GM19397 (cell line): ENCODE measurements around the gene ABHD16B.

ENCODE experiments used
- ATAC-seq: cut with Tn5 transposase; IDR thresholded peaks from one replicate; pipeline ENCODE4 v1.9.1; 2021; ENCODE audit warnings: mild to moderate bottlenecking, moderate library complexity; ENCODE audit not compliant: unreplicated experiment

The ABHD16B gene

DNA sequence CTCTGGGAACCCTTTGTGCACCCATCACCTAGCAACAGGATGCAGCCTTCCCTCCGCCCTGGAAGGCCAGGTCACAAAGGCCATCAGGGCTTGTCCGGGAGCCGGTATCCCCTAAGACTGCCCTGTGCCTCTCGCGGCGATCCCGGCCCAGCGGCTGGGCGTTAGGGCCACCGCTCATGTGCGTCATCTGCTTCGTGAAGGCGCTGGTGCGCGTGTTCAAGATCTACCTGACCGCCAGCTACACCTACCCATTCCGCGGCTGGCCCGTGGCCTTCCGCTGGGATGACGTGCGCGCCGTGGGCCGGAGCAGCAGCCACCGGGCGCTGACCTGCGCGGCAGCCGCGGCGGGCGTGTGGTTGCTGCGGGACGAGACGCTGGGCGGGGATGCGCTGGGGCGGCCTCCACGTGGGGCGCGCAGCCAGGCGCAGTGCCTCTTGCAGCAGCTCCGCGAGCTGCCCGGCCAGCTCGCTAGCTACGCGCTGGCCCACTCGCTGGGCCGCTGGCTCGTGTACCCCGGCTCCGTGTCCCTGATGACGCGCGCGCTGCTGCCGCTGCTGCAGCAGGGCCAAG, at the start of gene ABHD16B:
ABHD16B (plus strand) TSS at position 134 of the 570 bp plus-strand sequence; CDS start at position 177, 43 bp downstream.
- no peak for ATAC-seq

GRCh38 chr20:63814891-63815614, 46.2 kb upstream of the ABHD16B start:
- ATAC-seq, result no peak

- no peak for ATAC-seq
Observed at GRCh38 chr20:63815615-63816253, 45.6 kb upstream of the ABHD16B start.

DNA sequence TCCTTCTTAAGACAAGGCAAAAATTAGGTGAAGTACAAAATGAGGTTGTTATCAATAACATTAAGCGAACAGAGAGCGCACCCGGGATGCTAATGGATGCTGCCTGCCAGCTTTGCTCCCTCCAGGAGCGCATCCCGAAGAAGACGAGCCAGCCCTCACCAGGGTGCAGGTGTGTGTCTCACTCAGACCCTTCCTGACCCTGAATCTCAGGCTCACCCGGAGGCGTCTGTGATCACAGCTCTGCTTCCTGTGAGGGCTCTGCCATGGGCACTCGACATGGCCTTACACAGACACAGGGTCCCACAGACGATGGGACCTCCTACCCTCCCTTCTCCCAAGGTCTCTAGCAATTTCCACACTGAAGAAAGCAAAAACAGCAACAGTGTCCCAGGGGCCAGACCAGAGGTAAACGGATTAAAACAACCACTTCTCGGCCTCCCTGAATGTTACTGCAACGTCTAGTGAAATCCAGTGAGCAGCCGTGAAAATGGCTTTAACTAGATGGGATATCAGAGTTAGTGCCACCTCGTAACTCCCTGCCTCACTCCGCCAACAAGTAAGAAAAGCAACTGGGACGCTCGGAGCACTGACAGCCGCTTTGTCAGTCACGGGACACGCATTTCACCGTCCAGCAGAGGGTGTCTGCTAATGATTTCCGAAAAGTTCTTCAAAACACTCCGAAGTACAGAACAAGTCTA, 41.9 kb upstream of the ABHD16B start:
- ATAC-seq, result no peak

GRCh38 chr20:63821811-63822210, 39.5 kb upstream of the ABHD16B start:
- no peak for ATAC-seq

DNA sequence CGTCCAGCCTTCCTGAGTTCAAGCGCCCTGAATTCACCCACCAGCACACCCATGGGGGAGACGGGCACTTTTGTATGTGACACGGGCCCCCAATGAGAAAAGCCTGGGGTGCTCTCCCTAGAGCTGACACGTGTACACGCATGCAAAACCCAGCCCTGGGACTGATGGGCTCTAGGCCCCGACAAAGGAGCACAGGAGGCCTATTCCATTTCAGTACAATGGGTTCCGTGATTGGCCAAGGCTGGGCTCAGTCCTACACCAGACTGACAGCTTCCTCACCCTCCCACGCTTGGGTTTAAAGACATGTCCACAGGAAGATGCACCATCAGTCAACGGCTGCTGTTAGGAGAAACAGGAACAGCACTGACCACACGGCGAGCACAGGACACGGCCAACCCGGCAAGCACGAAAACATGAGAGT, 39.0 kb upstream of the ABHD16B start:
- no peak for ATAC-seq

- no peak for ATAC-seq
Observed at GRCh38 chr20:63823691-63824311, 37.5 kb upstream of the ABHD16B start.

DNA sequence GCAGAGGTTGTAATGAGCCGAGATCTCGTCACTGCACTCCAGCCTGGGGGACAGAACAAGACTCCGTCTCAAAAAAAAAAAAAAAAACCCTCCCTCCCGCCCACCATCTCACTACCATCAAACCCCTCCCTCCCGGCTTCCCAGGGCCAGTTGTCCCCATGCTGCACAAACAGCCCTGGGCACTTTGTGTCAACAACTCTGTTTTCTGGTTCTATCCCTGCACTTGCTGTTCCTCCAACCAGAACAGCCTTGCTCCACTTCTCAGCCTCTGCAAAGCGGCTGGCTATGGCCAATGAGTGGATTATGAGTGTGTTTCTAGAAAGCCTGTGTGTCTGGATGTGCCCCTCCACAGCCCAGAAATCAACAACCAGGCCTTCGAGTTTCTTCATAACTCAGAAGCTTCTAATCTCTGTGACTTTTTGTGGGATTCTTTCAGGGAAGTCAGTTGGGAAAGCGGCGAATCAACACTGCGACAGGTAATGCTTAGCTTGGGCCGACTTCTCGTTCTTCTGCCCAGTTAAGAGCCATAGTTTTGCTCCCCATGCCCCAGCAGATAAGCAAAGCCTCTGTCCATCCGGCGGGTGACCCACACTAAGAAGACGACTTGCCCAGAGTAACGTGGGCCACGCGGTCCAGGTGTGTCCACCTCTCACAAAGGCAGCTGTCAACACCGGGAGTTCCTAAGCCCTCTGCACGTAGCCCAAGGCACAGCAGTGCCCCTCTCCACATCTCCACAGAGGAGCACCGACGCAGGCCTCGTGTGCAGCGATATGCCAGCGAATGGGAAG, 35.8 kb upstream of the ABHD16B start:
- no peak for ATAC-seq

GRCh38 chr20:63826753-63827152, 34.5 kb upstream of the ABHD16B start:
- ATAC-seq, result no peak

GRCh38 chr20:63828124-63828523, 33.2 kb upstream of the ABHD16B start:
- ATAC-seq, result no peak

DNA sequence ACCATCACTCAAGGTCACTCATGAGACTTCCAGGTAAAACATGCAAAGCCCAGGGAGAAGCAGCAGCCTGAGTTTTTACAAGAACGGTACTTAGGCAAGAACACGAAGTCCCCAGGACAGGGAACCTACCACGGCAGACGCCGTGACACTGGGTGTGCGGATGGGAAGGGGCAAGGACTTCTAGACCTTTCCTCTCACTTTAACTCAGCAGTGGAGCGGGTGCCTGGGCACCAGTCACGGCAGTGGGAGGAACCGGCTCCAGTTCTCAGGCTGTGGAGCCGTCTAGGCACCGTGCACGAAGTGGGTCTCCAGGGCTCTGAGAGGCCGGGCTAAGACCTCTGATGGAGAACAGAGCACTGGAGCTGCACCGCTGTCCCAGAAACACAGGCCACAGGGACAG, 32.8 kb upstream of the ABHD16B start:
- ATAC-seq, result no peak

DNA sequence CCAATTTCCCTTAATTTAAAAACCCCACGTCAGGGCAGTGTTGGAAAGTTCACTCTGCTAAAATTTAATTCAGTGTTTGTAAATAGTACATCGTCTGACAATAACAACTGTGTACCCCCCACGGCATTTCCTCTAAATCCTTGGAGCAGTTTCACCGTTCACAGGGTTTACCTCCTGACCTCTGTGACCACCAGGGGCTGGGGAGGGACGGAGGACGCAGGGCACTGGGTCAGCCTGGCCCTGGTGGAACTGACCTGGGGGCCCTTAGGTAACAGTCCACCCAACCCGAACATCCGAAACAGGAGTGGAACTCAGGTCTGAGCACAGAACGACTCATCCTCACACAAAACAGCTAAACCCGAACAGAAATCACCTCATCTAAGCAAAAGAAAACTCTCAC, 32.3 kb upstream of the ABHD16B start:
- ATAC-seq, result no peak

DNA sequence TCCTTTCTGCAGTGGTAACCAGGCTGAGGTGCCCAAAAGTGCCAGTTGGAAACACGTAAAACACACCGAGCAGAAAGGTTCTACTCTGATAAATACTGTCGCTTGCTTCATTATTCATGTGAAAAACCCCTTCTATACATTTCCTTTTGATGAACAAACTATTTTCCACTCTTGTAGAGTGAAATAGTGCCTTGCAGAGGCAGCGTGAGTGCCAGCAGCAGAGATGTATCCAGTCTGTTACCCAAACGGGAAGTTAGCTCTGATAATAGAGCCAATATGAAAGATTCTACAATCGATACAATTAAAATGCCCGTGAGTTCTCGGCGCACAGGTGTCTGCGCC, 31.7 kb upstream of the ABHD16B start:
- ATAC-seq, result no peak

DNA sequence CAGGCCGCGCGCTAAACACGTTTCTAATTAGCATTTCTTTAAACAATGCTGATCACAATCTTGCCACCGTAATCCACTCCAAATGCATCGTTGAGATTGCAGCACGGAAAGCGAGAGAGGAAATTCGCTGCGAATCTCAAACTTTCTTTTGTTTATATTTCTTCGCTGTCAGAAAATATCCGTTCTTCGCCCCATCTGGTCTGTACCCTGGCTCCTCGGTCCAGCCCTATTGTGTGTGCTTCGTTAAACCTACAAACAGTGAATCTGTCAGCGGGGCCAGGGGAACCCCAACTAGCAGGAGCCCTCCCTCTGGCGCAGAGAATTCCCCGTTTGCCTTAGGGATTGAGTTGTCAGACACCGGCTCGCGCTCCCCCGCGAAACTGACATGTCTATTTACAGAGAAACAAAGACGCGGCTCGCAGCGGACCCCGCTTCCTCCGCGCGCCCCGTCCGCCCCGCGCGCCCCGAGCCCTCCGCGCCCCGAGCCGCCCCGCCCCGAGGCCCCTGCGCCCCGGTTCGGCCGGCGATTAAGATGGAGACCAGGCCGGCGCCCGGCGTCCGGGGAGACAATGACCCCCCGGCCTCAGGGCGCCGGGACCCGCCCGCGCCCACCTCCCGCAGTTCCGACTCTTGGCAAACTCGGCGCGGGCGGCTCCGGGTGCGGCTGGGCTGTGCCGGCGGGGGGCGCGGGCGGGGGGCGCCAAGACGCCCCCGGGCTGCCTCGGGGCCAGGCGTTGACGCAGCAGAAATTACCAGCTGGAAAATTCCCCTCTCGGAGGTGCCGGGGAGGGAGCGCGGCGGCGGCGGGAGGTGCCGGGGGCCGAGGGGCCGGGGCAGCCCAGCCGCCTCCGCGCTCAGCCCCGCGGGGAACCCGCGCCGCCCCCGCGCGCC, 31.1 kb upstream of the ABHD16B start:
- ATAC-seq, result no peak

- ATAC-seq, result no peak
Observed at GRCh38 chr20:63830841-63831588, 30.3 kb upstream of the ABHD16B start, which contains the start of gene ZBTB46. Gene ZBTB46 (minus strand): TSS chr20:63831264. CDS start chr20:63790757, 40,507 bp downstream.

DNA sequence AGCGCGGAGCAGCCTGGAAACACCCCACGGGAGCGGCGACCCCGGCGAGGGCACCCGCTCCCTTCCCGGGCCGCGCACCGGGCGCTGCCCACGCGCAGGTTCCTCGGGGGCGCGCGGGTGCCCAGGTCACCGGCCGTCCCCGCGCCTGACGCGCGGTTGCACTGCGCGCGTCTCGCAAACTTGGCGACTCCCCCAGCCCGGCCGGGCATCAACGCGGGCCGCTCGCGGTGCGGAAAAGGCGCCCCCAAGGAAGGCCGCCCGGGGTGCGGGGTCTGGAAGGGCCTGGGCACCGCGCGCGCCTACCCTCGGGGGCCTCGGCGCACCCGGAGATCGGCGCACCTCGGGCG, 29.7 kb upstream of the ABHD16B start:
- no peak for ATAC-seq

DNA sequence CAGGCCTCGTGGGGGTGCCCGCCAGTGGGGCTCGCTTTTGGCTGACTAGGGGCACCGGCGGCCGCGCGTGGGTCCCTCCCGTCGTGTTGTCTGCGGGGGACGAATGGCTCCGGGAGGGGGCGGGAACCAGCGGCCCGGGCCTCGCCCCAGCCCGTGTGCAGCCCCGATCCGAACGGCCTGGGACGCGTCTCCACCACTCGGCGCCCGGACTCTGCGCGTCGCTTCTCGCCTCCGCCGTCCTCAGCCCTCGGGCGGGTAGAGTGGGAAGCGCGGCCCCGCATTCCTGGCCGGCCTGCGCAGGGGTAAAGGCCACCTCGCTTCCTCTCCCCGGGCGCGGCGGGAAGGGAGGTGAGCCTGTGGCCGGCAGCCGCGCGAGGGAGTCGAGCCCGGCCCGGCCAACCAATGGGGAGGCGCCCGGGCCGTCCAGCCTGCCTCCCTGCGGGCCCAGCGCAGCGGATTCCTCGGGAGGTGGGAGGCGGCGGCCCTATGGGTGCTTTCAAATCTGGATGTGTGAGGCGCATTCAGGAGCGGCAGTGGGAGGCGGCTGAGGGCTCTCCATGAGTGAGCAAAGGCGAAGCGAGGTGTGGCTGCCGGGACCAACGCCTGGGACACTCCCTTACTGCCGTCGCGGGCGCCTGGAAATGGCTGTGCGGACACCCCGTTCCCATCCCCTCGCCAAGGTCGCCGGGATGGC, 29.2 kb upstream of the ABHD16B start:
- no peak for ATAC-seq

DNA sequence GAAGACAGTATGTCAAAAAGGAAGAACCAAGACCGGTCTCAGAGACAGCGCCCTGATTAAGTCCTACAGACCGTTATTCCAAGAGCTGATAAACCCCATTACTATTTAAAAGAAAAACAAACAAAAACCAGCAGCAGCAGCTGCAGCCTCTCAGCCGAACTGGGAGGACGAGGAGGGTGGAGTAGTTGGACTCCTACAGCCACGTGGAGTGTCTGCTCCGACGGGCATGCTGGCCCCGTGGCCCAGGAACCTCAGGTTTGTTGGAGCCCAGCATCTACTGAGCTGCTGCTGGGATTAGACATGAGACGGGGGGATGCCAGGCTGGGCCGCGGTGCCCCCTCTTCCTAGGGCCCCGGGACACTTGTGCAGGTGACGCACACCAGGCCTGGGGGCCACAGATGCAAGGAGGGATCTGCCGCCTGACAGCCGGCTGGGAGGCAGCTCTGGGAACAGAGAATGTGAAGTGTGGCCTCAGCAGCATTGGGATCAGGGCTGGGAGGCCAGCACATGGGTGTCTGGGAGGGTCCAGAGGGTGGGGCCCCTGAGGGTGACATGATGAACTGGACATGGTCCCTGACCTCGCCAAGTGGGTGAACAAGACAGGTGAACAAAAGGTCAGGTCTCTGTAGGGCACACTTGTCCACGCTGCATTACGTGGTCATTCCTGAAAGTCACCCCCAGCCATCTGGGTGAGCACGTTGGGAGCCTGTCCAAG, 27.4 kb upstream of the ABHD16B start:
- ATAC-seq, result no peak
